ENCODE data around the gene FADS6.
"Not testable (repeated sequence)": the region's sequence is repeated elsewhere in the genome, so short reads cannot be mapped to it uniquely, and the experiment has no call there.

FADS6 gene

DNA sequence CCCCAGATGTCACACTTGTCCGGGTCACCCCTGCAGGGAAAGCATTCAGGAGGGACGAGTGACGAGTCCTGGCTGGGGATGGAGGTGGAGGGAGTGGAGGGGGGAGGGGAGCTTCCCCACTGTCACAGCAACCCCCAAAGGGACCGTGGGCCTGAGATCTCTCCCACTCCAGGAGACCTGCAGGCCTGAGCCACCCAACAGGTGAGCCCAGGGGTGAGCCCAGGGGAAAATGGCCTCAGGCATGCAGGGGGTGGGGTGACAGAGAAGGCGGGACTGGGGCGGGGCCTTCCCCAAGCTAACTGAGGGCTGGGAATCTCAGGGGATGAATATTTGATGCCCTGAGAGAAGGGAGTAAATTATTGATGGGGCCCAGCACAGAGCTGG is 27.2 kb upstream of the FADS6 start:
- no peak for DNase-seq (ENCODE audit: low read depth)

DNA sequence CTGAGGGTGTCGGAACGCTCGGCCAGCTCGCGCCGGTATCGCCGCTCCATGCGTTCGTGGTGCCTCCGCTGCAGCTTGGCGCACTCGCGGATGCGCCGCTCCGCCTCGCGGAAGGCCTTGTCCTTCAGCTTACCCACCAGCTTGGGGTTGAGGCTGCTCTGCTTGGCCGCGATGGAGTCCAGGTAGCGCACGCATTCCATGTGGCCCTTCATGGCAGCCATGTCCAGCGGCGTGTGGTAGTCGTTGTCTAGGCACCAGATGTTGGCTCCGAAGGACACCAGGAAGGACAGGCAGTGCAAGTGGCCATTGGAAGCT is 26.8 kb upstream of the FADS6 start:
- DNase-seq (ENCODE audit: low read depth) = no peak

DNA sequence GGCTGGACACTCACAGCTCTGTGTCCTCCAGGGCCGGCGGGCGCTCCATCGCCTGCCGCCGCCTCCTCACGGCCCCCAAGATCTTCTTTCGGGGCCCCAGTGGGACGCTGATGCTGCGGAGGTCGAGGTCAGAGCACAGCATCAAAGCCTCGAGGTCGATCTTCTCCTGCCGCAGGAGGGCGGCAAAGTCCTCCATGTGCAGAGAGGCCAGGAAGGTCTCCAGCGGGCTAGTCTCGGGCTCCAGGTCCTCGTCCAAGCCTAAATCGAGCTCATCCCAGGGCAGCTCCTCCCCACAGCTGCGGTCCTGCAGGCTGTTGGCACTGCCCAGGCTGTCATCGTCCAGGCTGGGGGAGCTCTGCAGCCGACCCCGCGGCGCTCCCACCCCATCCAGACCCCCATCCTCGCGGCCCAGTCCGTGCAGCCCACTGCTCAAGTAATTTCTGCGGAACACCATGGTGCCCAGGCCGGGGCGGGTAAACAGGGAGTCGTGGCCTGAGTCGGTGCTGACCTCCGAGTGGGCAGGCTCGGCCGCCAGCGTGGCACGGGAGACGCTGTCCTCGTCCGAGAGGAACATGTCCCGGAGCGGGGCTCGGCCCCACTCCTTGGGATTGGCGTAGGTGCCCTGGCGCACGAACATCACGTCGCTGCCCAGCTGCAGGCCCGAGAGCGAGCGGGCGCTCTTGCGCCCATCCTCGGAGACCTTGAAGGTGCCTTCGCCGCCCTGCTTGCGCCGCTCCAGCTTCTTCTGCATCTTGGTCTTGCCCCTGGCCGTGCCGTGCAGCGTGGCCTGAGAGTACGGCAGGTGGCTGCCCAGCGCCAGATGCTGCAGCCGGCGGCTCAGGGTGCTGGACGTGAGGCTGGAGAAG is 26.2 kb upstream of the FADS6 start:
- DNase-seq (ENCODE audit: low read depth) = no peak

DNA sequence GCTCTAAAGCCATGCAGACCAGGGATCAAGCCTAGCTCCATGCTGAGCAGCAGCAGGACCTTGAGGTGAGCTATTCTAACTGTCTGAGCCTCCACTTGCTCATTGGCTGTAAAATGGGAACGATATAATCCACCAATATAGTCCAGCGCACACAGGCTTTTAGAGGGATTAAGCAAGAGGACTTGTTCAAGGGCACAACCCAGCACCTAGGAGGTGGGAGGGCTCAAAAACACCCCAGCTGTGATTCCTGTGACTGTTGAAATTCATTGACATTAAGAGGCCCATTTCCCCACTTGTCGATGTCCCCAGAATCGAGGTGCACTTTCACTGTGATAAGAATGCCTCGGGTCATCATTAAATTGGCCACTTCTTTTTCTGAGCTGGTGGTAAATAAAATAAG is 25.5 kb upstream of the FADS6 start:
- DNase-seq (ENCODE audit: low read depth) = no peak

DNA sequence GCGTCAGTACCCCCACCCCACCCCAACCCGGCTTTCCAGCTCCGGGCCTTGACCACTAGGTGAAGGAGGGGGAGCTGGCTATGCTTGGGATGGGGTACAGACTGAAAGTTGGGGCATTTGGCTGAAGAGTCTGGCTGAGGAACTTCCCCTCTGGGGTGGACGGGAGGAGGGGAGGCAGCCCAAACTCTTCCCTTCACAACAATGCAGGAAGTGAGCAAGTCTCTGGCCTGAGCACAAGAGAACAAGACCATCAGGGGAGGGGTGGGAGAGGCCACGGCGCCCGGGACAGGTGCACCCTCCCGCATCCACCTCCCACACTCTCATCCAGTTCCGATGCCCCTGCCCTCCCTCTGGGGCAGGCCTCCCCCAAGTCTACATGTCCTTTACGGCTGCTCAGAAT is 24.0 kb upstream of the FADS6 start:
- DNase-seq (ENCODE audit: low read depth) = no peak

DNA sequence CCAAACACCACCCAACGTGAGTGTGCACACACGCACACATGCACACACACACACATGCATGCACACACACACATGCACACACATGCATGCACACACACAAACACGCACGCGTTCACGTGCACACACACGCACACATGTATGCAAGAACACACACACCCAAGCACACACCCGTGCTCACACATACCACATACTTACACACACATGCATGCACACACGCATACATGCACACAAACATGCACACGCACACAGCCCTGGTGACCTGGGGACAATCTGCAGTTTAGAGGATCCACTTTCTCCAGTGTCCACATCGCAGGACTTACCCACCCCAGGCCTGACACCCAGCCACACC is 23.4 kb upstream of the FADS6 start:
- no peak for DNase-seq (ENCODE audit: low read depth)

DNA sequence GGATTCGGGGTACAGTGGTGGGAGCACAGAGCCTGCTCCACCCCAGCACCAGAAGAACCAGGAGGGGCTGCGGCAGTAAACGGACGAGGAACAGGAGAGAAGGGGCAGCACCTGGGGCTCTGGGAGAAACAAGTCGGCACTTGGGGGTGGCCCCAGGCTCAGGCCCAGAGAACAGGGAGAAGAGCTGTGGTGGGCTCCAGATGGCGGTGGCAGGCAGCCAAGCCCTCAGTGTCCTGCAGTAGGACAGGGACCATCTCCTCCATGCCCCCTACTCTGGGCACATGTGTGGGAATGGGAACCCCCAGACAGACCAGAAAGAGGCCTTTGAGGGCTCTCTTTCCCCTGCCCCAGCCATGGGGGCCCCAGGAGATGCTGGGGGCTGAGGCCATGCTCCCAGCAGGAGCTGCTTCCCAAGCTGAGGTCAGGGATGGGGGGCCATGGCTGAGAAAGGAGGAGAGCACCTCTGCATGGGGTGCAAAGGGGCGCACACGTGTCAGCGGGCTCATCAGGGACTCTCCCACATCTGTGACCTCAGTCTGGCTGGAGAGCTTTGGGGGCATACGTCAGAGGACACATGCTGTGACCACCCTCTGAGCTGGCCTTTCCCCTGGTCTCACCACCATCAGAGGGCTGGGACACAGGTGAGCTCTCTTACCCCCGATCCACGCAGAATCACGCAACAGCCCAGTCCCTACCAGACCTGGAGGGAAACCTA is 22.9 kb upstream of the FADS6 start:
- DNase-seq (ENCODE audit: low read depth) = no peak

DNA sequence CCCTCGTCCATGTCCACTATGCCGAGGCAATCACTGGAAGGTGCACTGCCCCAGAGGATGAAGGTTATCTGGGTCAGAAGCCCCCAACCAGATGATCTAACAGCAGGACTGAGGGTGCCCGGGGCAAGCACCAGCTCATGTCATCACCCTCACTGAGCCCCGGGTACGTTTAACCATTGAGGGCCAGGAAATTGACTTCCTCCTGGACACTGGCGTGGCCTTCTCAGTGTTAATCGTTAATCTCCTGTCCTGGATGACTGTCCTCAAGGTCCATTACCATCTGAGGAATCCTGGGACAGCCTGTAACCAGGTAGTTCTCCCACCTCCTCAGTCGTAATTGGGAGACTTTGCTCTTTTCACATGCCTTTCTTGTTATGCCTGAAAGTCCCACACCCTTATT is 18.0 kb upstream of the FADS6 start:
- DNase-seq (ENCODE audit: low read depth) = not testable (repeated sequence)

DNA sequence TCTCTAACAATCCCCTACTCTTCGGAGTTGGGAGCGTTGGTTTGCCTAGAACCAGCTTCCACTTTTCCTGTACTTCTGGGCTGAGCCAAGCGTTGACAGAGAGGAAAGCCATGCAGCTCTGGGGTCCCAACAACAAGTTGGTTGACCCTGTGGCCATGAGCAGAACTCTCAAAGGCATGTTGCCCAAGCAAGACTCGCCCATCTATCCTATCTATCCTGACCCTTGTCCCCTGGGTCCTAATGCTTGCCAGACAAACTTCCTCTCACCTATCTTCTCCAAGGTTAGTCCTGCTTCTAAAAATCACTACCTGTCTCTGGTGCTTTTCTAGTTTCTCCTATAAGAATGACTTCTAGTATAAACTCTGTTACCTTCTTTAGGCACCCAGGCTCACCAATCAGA is 15.7 kb upstream of the FADS6 start:
- DNase-seq (ENCODE audit: low read depth) = not testable (repeated sequence)

DNA sequence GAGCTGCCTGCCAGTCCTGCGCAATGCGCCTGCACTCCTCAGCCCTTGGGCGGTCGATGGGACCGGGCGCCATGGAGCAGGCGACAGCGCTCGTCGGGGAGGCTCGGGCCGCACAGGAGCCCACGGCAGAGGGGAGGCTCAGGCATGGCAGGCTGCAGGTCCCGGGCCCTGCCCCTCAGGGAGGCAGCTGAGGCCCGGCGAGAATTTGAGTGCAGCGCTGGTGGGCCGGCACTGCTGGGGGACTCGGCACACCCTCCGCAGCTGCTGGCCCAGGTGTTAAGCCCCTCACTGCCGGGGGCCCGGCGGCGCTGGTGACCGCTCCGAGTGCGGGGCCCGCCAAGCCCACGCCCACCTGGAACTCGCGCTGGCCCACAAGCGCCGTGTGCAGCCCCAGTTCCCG is 13.6 kb upstream of the FADS6 start:
- DNase-seq (ENCODE audit: low read depth) = no peak

DNA sequence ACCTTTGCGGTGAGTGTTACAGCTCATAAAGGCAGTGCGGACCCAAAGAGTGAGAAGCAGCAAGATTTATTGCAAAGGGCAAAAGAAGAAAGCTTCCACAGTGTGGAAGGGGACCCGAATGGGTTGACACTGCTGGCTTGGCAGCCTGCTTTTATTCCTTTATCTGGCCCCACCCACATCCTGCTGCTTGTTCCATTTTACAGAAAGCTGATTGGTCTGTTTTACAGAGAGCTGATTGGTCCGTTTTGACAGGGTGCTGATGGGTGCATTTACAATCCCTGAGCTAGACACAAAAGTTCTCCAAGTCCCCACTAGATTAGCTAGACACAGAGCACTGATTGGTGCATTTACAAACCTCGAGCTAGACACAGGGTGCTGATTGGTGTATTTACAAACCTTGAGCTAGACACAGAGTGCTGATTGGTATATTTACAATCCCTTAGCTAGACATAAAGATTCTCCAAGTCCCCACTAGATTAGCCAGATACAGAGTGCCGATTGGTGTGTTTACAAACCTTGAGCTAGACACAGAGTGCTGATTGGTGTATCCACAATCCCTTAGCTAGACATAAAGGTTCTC is 12.9 kb upstream of the FADS6 start:
- DNase-seq (ENCODE audit: low read depth) = not testable (repeated sequence)

DNA sequence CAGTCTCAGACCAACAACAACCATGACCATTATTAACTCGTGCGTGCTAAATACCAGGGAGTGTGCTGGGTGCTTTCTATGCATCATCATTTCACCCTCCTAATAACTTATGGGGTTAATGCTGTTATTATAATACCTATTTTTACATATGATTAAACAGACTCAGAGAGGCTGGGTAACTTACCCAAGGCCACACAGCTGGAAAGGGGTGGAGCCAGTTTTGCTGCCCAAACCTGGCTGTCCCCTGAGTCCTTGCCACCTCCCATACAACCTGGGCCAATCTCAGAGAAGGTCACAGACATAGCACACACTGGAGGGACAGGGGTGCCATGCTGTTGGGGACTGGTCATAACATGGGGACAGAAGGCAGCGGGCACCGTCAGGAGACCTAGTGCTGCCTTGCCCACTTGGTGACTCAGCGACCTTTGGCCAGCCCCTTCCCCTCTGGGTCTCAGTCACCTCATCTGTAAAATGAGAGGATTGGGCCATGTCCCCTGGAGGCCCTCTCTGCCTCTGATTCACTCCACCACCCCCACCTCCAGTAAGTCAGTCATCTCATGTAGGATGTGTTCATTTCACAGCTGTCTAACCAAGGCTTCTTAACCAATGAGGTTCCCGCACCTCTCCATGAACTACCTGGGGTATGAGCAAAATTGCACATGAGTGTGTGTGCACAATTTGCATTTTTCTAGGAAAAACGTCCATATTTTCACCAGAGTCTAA is 11.4 kb upstream of the FADS6 start:
- DNase-seq (ENCODE audit: low read depth) = no peak

DNA sequence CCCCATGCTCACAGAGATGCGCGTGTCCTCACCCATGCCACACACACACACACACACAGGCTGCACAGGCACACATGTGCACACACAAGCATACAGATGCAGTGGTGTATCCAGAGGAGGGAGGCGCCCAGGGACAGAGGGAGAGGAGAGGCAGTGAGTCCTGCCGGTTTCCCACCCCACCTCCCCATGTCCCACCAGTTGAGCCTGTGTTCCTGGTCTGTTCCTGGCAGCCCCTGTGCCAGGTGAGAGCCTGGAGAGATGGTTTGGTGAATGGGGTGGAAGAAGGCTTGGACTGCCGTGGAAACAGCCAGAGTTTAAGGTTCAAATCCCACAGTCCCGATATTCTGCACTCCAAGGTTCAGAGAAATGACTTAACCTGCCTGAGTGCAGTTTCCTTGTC is 10.2 kb upstream of the FADS6 start:
- DNase-seq (ENCODE audit: low read depth) = no peak

DNA sequence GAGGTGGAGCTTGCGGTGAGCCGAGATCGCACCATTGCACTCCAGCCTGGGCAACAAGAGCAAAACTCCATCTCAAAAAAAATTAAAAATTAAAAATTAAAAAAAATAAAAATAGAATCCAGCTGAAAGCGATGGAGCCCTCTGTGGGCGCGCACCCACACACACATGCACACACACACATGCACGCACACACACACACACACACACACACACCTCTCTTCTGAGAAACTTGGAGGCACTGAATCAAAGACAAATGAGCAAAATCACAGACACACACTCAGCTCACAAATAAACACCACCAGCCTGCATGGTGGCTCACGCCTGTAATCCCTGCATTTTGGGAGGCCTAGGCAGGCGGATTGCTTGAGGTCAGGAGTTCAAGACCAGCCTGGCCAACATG is 9.6 kb upstream of the FADS6 start:
- no peak for DNase-seq (ENCODE audit: low read depth)

DNA sequence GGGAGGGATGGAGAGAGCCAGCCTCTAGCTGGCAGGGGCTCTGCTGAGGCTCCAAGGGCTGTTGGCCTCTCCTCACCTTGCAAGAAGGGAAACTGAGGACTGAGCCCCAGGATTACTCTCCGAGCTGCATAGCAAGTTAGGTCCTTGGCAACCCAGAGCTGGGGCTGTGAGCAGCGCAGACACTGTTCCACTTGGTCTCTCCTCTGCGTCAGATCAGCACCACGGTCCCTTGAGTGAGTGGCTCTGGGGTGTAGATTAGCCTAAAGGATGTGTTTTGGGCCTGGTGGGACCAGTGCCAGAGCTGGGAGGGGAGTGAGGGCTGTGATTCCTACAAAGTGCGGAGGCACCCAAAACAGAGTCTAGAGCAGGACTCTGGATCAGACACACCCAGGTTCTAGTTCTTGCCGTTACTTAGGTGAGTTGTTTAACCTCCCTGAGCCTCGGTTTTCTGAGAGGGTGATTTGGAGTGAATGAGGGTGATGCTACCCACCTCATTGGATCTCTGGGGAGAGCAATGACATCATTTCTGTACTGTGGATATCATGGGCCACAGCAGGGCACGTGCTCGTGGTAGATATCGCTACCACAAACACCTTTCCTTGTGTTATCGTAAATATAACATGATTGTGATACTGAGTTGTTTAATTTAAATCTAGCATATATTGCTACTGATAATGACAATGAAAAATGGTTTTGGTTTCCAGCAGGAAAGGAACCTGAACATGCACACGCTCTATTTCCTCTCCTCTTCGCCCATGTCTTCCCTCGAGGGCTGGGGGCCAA is 8.1 kb upstream of the FADS6 start:
- no peak for DNase-seq (ENCODE audit: low read depth)

DNA sequence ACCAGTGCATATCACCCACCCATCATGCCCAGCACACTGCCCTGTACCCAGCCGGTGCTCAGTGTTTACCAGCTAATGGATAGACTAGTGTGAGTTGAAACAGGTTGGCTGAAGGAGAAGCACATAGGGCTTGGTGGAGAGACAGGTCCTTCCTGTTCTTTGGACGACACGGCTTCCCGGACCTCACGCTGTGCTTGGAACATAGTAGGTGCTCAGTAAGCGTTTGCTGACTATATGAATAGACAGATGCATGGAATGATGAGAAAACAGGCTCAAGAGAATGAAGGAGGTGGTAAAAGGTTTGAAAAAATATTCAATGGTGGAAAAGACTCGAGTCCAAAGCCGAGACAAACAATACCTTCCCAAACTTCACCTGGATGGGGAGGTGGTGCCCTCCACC is 6.8 kb upstream of the FADS6 start:
- DNase-seq (ENCODE audit: low read depth) = no peak

DNA sequence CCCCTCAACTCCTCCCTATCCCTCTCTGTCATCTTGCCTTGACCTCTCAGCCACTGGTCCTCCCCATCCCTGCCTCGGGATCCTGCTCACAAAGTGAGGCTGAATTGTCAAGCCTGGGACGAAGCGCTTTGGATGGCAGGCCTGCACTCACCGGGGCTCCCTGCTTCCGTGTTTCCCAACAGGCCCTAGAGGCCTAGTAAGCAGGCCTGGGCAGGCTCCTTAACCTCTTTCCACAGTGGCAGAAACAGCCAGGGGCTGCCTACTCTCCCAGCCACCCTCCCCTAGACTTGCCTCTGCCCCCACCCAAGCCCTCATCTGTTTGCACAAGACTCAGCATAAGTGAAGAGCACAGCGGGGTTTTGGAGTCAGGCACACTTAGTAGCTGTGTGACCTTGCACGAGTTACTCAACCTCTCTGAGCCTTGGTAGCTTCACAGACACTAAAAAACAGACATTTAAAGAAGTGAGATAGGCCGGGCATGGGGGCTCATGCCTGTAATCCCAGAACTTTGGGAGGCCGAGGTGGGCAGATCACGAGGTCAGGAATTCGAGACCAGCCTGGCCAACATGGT is 5.0 kb upstream of the FADS6 start:
- no peak for DNase-seq (ENCODE audit: low read depth)

DNA sequence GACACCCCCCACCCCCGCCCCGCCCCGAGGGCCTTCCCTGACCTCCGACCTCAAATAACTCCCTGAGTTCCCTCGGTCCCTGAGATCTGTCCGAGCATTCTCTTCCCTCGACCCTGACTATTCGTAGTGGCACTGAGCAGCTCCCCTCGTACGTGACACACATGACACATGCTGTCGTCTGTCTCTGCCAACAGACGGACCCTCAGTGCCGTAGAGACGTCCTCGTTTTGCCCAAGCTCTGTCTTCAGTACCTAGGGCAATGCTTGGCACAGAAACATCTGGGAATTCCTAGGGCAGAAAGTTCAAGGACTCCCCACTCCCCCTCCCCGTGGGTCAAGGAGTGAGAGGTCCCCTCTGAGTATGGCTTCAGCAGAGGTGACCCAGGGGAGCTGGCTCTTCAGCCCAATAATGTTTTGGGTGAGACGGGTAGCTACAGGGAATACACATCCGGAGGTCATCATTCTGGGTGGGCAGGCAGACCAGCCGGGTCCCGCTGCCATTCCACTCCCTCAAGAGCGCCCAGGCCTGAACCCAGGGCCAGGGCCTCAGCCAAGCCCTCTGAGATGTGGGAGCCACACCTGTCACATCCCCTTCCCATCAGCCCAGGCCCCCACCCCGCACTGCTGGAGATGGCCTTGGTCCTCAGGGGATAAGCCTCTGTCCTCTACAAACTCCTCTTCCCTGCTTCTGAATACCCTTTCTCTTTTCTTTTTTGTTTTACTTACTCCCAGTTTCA is 671 bp upstream of the FADS6 start:
- no peak for DNase-seq (ENCODE audit: low read depth)

DNA sequence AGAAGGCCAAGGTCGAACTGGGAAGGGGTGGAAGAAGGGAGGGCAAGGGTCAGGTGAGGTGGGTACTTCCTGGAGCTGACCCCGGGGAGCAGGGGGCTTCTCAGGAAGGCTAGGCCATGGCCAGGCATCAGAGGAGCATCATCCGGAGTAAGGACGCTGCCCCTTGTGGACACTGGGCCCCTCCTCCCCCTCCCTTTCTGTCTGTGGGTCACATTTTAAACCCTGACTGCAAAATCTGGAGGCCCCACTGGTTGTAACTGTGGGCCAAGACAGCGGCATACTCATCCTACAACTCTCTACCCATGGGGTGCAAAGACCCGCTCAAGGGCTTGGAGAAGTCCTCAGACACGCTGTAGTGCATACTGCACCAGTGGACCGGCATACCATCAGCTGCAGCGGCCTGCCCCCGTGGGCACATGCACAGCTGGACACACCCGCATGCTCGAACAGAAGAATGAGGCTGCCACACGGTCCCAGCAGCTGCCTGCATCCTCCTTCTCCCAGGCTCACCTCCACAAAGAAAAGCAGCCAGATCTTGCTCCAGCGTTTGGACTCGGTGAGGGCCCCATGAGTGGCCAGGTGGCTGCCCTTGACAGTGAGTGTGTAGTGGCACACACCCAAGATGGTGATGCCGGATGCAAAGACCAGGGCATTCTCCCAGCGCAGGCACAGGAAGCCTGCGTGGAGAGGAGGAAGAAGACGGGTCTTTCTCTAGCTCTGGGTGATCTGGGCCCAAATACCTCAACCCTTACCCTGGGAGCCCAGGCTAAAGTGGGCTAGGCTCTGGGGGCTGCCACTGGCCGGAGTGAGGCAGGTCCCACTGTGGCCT is 1.2 kb downstream of the FADS6 start:
- DNase-seq (ENCODE audit: low read depth) = no peak

DNA sequence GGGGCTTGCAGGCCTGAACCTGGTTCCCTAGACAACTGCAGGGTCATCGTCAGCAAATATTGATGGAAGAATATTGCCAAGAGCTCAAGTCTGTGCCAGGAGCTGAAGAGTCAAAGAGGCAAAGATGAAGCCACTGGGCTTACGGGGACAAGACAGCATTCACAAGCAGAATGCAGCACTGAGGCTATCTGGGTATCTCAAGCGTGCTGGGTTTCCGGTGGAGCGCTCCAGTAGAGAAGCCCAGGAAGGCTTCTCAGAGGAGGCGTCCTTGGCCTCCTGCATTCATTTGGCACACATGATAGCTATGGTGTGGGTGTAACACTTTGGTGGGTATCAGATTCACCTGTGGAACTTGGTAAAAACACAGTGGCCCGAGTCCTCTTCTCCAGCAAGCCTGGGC is 2.9 kb downstream of the FADS6 start:
- DNase-seq (ENCODE audit: low read depth) = no peak
